ENCODE results near the gene MICALL2.
"Not testable (repeated sequence)": the region's sequence is repeated elsewhere in the genome, so short reads cannot be mapped to it uniquely, and the experiment has no call there.

The MICALL2 gene

GRCh38 chr7:1452205-1452604, 7.1 kb downstream of the MICALL2 start:
- Histone ChIP-seq H3K9ac (ENCODE audit: insufficient read length) (no peak overlapping the region), H3K27ac (no peak overlapping the region), H3K9me3 (ENCODE audit: low read depth, low read length) (no peaks in the 10 kb centered on the region), H3K4me3 (no peak overlapping the region), H3K36me3 (ENCODE audit: insufficient read depth, low read length) (no peaks in the 10 kb centered on the region)
- no peak for TF ChIP-seq POLR2AphosphoS5 (IDR thresholded peaks at IDR 0.05; ENCODE audit: borderline replicate concordance, low read depth, low read length)
- TF ChIP-seq EZH2 (IDR thresholded peaks at IDR 0.05): no peak
- TF ChIP-seq FOXP2 (optimal IDR thresholded peaks at IDR 0.05; ENCODE audit: control extremely low read depth, extremely low read length, insufficient read depth): no peak
- DNase-seq (ENCODE audit: low read depth, low spot score): no peak

GRCh38 chr7:1450987-1451386, 8.3 kb downstream of the MICALL2 start:
- H3K9ac ChIP-seq (ENCODE audit: insufficient read length): no peak overlapping the region
- no peak overlapping the region for H3K4me3 ChIP-seq
- TF ChIP-seq EZH2 (IDR thresholded peaks at IDR 0.05): no peak
- no peak for TF ChIP-seq POLR2AphosphoS5 (IDR thresholded peaks at IDR 0.05; ENCODE audit: borderline replicate concordance, low read depth, low read length)
- no peak for TF ChIP-seq FOXP2 (optimal IDR thresholded peaks at IDR 0.05; ENCODE audit: control extremely low read depth, extremely low read length, insufficient read depth)
- H3K9me3 ChIP-seq (ENCODE audit: low read depth, low read length): no peaks in the 10 kb centered on the region
- no peak for DNase-seq (ENCODE audit: low read depth, low spot score)
- H3K27ac ChIP-seq: no peak overlapping the region
- H3K36me3 ChIP-seq (ENCODE audit: insufficient read depth, low read length): no peaks in the 10 kb centered on the region

GRCh38 chr7:1450431-1450830, 8.8 kb downstream of the MICALL2 start:
- no peaks in the 10 kb centered on the region for H3K9me3 ChIP-seq (ENCODE audit: low read depth, low read length)

DNA sequence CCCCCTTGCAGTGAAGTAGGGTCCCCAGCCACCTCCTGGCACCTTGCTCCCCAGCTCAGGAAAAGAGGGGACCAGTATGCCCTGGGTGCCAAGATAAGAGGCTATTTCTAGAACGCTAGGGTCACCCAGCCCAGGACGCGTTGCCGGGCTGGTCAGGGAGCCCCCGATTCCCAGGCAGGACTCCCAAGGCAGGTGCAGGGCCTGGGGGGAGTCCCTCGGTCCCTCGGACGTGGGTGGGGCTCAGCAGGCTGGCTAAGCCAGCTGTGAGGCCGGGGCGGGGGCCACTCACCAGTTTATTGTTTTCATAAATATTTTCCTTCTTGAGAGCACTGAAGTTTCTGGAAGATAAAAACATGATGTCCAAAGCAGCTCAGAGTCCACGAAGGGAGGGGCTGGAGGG, 9.3 kb downstream of the MICALL2 start:
- TF ChIP-seq FOXP2 (optimal IDR thresholded peaks at IDR 0.05; ENCODE audit: control extremely low read depth, extremely low read length, insufficient read depth) (no peak), EZH2 (IDR thresholded peaks at IDR 0.05) (no peak), POLR2AphosphoS5 (IDR thresholded peaks at IDR 0.05; ENCODE audit: borderline replicate concordance, low read depth, low read length) (no peak)
- Histone ChIP-seq H3K4me3 (no peak overlapping the region), H3K9ac (ENCODE audit: insufficient read length) (no peak overlapping the region), H3K27ac (no peak overlapping the region), H3K36me3 (ENCODE audit: insufficient read depth, low read length) (no peaks in the 10 kb centered on the region), H3K9me3 (ENCODE audit: low read depth, low read length) (no peaks in the 10 kb centered on the region)
- DNase-seq (ENCODE audit: low read depth, low spot score): no peak

More at GRCh38 chr7:1450431-1450830, 8.8 kb downstream of the MICALL2 start:
- Histone ChIP-seq H3K4me3 (no peak overlapping the region), H3K27ac (no peak overlapping the region), H3K36me3 (ENCODE audit: insufficient read depth, low read length) (no peaks in the 10 kb centered on the region), H3K9ac (ENCODE audit: insufficient read length) (no peak overlapping the region)
- no peak for TF ChIP-seq EZH2 (IDR thresholded peaks at IDR 0.05)
- no peak for TF ChIP-seq POLR2AphosphoS5 (IDR thresholded peaks at IDR 0.05; ENCODE audit: borderline replicate concordance, low read depth, low read length)
- no peak for TF ChIP-seq FOXP2 (optimal IDR thresholded peaks at IDR 0.05; ENCODE audit: control extremely low read depth, extremely low read length, insufficient read depth)
- no peak for DNase-seq (ENCODE audit: low read depth, low spot score)

DNA sequence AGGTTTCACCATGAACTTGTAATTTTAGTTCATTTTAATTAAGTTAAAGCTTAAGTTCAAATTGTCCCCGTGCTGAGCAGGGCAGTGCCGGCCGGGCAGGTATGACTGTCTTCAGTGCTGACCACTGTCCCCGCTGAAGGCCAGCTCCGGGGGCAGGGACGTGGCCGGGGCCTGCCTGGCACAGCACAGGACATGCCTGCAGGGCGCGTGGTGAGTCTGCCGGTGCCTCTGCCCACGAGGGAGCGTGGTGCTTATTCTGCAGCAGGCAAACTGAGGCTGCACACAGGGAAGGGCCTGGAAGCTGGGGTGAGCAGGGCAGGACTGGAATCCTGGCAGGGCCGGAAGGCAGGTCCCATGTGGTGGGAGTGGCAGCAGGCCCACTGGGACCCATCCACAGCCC, 9.8 kb downstream of the MICALL2 start:
- Histone ChIP-seq H3K9ac (ENCODE audit: insufficient read length) (no peak overlapping the region), H3K36me3 (ENCODE audit: insufficient read depth, low read length) (no peaks in the 10 kb centered on the region), H3K4me3 (no peak overlapping the region), H3K27ac (no peak overlapping the region), H3K9me3 (ENCODE audit: low read depth, low read length) (no peaks in the 10 kb centered on the region)
- TF ChIP-seq EZH2 (IDR thresholded peaks at IDR 0.05) (no peak), POLR2AphosphoS5 (IDR thresholded peaks at IDR 0.05; ENCODE audit: borderline replicate concordance, low read depth, low read length) (no peak), FOXP2 (optimal IDR thresholded peaks at IDR 0.05; ENCODE audit: control extremely low read depth, extremely low read length, insufficient read depth) (no peak)
- no peak for DNase-seq (ENCODE audit: low read depth, low spot score)

DNA sequence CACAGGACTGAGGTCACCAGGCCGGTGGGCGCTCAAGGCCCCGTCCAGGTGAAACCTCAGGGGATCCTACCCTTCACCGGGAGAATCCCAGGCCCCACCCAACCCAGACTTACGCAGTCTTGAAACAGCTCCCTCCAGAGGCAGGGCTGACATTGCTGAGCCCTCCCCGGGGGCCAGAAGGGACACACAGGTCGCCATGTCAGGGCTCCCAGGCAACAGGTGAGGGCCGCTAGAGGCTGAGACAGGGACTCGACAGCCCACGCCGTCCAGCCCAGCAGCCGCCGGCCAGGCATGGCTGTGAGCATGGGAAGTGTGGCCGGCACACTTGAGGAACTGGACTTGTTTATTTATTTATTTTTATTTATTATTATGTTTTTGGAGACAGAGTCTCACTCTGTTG, 10.3 kb downstream of the MICALL2 start:
- no peak overlapping the region for H3K9ac ChIP-seq (ENCODE audit: insufficient read length)
- DNase-seq (ENCODE audit: low read depth, low spot score): no peak
- no peak for TF ChIP-seq FOXP2 (optimal IDR thresholded peaks at IDR 0.05; ENCODE audit: control extremely low read depth, extremely low read length, insufficient read depth)
- no peak for TF ChIP-seq EZH2 (IDR thresholded peaks at IDR 0.05)
- no peak for TF ChIP-seq POLR2AphosphoS5 (IDR thresholded peaks at IDR 0.05; ENCODE audit: borderline replicate concordance, low read depth, low read length)
- H3K4me3 ChIP-seq: no peak overlapping the region
- no peaks in the 10 kb centered on the region for H3K9me3 ChIP-seq (ENCODE audit: low read depth, low read length)
- H3K36me3 ChIP-seq (ENCODE audit: insufficient read depth, low read length): no peaks in the 10 kb centered on the region
- no peak overlapping the region for H3K27ac ChIP-seq

- Histone ChIP-seq H3K9ac (ENCODE audit: insufficient read length) (no peak overlapping the region), H3K27ac (no peak overlapping the region), H3K9me3 (ENCODE audit: low read depth, low read length) (no peaks in the 10 kb centered on the region), H3K36me3 (ENCODE audit: insufficient read depth, low read length) (no peaks in the 10 kb centered on the region), H3K4me3 (no peak overlapping the region)
- TF ChIP-seq EZH2 (IDR thresholded peaks at IDR 0.05): no peak
- no peak for TF ChIP-seq FOXP2 (optimal IDR thresholded peaks at IDR 0.05; ENCODE audit: control extremely low read depth, extremely low read length, insufficient read depth)
- no peak for TF ChIP-seq POLR2AphosphoS5 (IDR thresholded peaks at IDR 0.05; ENCODE audit: borderline replicate concordance, low read depth, low read length)
- DNase-seq (ENCODE audit: low read depth, low spot score): no peak
Observed at GRCh38 chr7:1447551-1448244, 11.6 kb downstream of the MICALL2 start.

- no peak for DNase-seq (ENCODE audit: low read depth, low spot score)
- TF ChIP-seq EZH2 (IDR thresholded peaks at IDR 0.05) (no peak), POLR2AphosphoS5 (IDR thresholded peaks at IDR 0.05; ENCODE audit: borderline replicate concordance, low read depth, low read length) (no peak), FOXP2 (optimal IDR thresholded peaks at IDR 0.05; ENCODE audit: control extremely low read depth, extremely low read length, insufficient read depth) (no peak)
- no peaks in the 10 kb centered on the region for H3K9me3 ChIP-seq (ENCODE audit: low read depth, low read length)
- H3K36me3 ChIP-seq (ENCODE audit: insufficient read depth, low read length): no peaks in the 10 kb centered on the region
- H3K4me3 ChIP-seq: no peak overlapping the region
- no peak overlapping the region for H3K9ac ChIP-seq (ENCODE audit: insufficient read length)
- H3K27ac ChIP-seq: no peak overlapping the region
Observed at GRCh38 chr7:1447112-1447511, 12.2 kb downstream of the MICALL2 start.

- no peak for DNase-seq (ENCODE audit: low read depth, low spot score)
- H3K27ac ChIP-seq: no peak overlapping the region
- TF ChIP-seq POLR2AphosphoS5 (IDR thresholded peaks at IDR 0.05; ENCODE audit: borderline replicate concordance, low read depth, low read length) (no peak), FOXP2 (optimal IDR thresholded peaks at IDR 0.05; ENCODE audit: control extremely low read depth, extremely low read length, insufficient read depth) (no peak), EZH2 (IDR thresholded peaks at IDR 0.05) (no peak)
- H3K4me3 ChIP-seq: no peak overlapping the region
- H3K36me3 ChIP-seq (ENCODE audit: insufficient read depth, low read length): no peaks in the 10 kb centered on the region
- no peaks in the 10 kb centered on the region for H3K9me3 ChIP-seq (ENCODE audit: low read depth, low read length)
- H3K9ac ChIP-seq (ENCODE audit: insufficient read length): no peak overlapping the region
Observed at GRCh38 chr7:1446620-1447032, 12.6 kb downstream of the MICALL2 start.

DNA sequence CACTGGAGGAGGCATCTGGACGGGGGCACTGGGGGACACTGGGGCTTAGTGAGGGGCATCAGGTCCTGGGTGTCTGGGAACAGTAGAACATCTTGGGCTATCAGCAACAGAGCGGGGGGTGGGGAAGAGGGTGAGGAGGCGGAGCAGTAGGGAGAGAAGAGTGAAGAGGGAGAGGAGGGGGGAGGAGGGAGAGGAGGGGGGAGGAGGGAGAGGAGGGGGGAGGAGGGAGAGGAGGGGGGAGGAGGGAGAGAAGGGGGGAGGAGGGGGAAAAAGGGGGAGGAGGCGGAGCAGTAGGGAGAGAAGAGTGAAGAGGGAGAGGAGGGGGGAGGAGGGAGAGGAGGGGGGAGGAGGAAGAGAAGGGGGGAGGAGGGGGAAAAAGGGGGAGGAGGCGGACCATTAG, 13.2 kb downstream of the MICALL2 start:
- H3K27ac ChIP-seq; H3K4me3 ChIP-seq; H3K9me3 ChIP-seq (ENCODE audit: low read depth, low read length); H3K36me3 ChIP-seq (ENCODE audit: insufficient read depth, low read length); H3K9ac ChIP-seq (ENCODE audit: insufficient read length); DNase-seq (ENCODE audit: low read depth, low spot score): not testable (repeated sequence)

All from SK-N-MC (cell line).